Measurements from ENCODE around the gene INTS3.

The INTS3 gene

DNA sequence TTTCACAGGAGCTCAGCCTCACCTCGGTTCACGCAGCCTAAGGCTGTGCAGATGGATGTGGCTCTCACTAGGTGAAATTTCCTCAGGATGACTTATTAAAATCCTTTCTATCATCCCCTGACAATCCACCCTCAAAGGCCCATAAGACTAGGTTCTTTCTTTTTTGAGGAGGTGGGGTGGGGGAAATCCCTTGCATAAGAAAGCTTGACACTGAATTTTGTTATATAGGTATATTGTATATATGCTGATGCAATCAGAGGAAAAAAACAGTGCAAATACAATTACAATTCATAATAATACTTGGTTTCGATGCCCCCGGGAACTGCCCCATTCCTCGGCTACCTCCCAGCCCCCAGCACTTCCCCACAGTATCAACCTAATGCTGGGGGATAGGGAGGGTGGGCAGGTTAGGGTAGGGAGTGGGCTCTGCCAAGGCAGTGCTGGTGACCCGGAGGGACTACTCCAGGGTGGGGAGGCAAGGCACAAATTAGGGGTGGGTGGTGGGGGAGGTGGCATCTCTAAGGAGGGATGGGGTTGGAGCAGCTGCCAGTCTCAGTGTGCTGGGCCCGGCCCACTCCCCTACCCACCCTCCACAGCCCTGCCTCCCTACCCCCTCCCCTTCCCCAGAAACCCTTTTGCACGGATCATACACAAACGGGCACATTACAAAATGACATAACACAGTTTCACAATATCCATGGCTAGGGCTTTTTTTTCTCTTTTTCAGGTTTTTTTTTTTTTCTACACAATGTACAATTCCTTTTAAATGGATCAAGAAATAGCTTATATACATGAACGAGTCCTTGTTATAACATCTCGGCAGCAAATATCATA is 78.3 kb downstream of the INTS3 start:
- TF ChIP-seq POLR2AphosphoS5 (IDR thresholded peaks at IDR 0.05; ENCODE audit: borderline replicate concordance, low read depth, low read length) (no peak), EZH2 (IDR thresholded peaks at IDR 0.05) (no peak), FOXP2 (optimal IDR thresholded peaks at IDR 0.05; ENCODE audit: control extremely low read depth, extremely low read length, insufficient read depth) (no peak)

DNA sequence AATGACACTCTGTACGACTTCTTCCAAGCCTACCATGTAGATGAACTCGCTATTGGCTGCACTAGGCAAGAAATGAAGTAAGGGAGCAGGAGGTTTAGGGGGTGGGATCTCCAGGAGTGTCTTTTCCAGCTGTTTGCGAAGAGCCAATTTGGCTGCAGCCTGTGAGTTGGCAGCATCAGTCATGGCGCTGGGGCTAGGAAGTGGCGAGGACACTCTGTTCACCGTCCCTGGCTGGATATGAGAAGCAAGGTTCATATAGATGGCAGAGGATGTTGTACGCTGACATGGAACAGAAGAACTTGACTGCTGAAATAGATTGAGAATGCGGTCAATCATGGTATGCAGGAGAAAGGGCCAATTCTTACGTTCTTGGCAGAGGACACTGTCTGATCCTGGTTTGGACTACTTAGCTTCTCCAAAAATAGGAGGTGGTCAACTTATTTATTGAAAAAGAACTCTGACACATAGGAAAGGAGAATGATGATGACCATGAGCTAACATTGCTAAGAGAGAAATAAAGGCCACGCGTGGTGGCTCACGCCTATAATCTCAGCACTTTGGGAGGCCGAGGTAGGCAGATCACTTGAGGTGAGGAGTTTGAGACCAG is 88.5 kb downstream of the INTS3 start:
- no peak overlapping the region for H3K27ac ChIP-seq
- H3K9ac ChIP-seq (ENCODE audit: insufficient read length), result no peak overlapping the region
- H3K36me3 ChIP-seq (ENCODE audit: insufficient read depth, low read length), result peaks cover 70% of the 10 kb centered on the region
- H3K9me3 ChIP-seq (ENCODE audit: low read depth, low read length), result no peaks in the 10 kb centered on the region
- TF ChIP-seq FOXP2 (optimal IDR thresholded peaks at IDR 0.05; ENCODE audit: control extremely low read depth, extremely low read length, insufficient read depth) (no peak), EZH2 (IDR thresholded peaks at IDR 0.05) (no peak), POLR2AphosphoS5 (IDR thresholded peaks at IDR 0.05; ENCODE audit: borderline replicate concordance, low read depth, low read length) (no peak)
- H3K4me3 ChIP-seq, result no peak overlapping the region
- no peak for DNase-seq (ENCODE audit: low read depth, low spot score)

More for the DNA sequence above, 78.3 kb downstream of the INTS3 start:
- Histone ChIP-seq H3K36me3 (ENCODE audit: insufficient read depth, low read length) (peaks cover 19% of the 10 kb centered on the region; the same call in 1 of the 2 replicates), H3K9me3 (ENCODE audit: low read depth, low read length) (no peaks in the 10 kb centered on the region), H3K27ac (peak overlapping the region; percentile 73), H3K4me3 (no peak overlapping the region), H3K9ac (ENCODE audit: insufficient read length) (no peak overlapping the region)
- DNase-seq (ENCODE audit: low read depth, low spot score), result no peak

DNA sequence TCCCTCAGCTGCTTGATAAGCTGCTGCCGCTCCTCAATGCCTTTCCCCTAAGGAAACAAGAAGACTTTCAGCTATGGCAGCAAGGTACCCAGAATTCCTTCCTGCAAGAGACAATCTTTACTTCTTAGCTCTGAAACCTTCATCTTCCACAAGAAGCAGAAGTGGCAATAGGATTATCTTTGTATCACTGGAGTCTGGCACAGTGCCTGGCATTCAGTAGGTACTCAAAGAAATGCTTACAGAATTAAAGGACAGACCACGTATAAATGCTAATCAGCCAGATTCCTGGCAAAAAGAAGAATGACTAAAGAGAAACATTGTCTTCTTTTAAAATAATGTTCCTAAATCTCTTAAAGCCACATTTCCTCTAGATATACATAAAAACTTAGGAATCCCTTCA is 91.0 kb downstream of the INTS3 start:
- no peaks in the 10 kb centered on the region for H3K9me3 ChIP-seq (ENCODE audit: low read depth, low read length)
- no peak for DNase-seq (ENCODE audit: low read depth, low spot score)
- H3K27ac ChIP-seq, result no peak overlapping the region
- H3K4me3 ChIP-seq, result no peak overlapping the region
- TF ChIP-seq POLR2AphosphoS5 (IDR thresholded peaks at IDR 0.05; ENCODE audit: borderline replicate concordance, low read depth, low read length), result no peak
- no peak for TF ChIP-seq EZH2 (IDR thresholded peaks at IDR 0.05)
- TF ChIP-seq FOXP2 (optimal IDR thresholded peaks at IDR 0.05; ENCODE audit: control extremely low read depth, extremely low read length, insufficient read depth), result no peak
- peaks cover 48% of the 10 kb centered on the region for H3K36me3 ChIP-seq (ENCODE audit: insufficient read depth, low read length)
- H3K9ac ChIP-seq (ENCODE audit: insufficient read length), result no peak overlapping the region

Measured in SK-N-MC (cell line).